Transverse colon (tissue), 4 donors: ENCODE results near the gene SSU72. TPM values are rescaled to one million over a fixed set of nuclear protein-coding genes. Genes with fewer than 3 reads are reported as not detected.
"Not testable (repeated sequence)": the region's sequence is repeated elsewhere in the genome, so short reads cannot be mapped to it uniquely, and the experiment has no call there.

ENCODE experiments used
- DNase-seq: peaks from one replicate; pipeline ENCODE4 v3.0.0-alpha.2; 2019
- H3K27ac ChIP-seq, 4 donors: fragments of 200-600 bp; sonication (generic); 2 replicates each; pipeline ENCODE4 v1.5.1; 2016 to 2018; ENCODE audit warnings: inconsistent platforms in 4 of 4
- H3K27me3 ChIP-seq: fragments of 200-600 bp; sonication (generic); 2 replicates; pipeline ENCODE4 v1.5.1; 2017; ENCODE audit warnings: inconsistent platforms
- H3K36me3 ChIP-seq, 4 donors: fragments of 200-600 bp; sonication (generic); 2 replicates each; pipeline ENCODE4 v1.5.1; 2017 to 2019; ENCODE audit warnings: inconsistent platforms in 4 of 4
- H3K4me1 ChIP-seq, 4 donors: fragments of 200-600 bp; sonication (generic); 2 replicates each; pipeline ENCODE4 v1.5.1; 2017 to 2020; ENCODE audit warnings: inconsistent platforms in 4 of 4
- H3K4me3 ChIP-seq, 4 donors: fragments of 200-600 bp; sonication (generic); 1 replicate in 1 of 4; 2 replicates in 3 of 4; pipeline versions ENCODE4 v1.5.1 to v1.6.1; 2017 to 2019; ENCODE audit warnings: inconsistent platforms in 4 of 4
- H3K9me3 ChIP-seq, 2 donors: fragments of 200-600 bp; sonication (generic); 2 replicates each; pipeline ENCODE4 v1.5.1; 2017 to 2019; ENCODE audit warnings: inconsistent platforms in 2 of 2
- CTCF ChIP-seq, 5 experiments: fragments of 200-600 bp in 3 of 5; fragments of 450-650 bp in 2 of 5; sonication (generic) in 3 of 5; IDR thresholded peaks; 1 replicate in 2 of 5; 2 replicates in 3 of 5; pipeline ENCODE4 v1.5.1; 2016 to 2017; ENCODE audit warnings: antibody characterized with exemption in 5 of 5, inconsistent platforms in 3 of 5, mild to moderate bottlenecking in 2 of 5, moderate library complexity in 1 of 5
- EP300 ChIP-seq: sonication (generic); formaldehyde crosslinking; IDR thresholded peaks from one replicate; pipeline ENCODE4 v1.6.1; 2017; ENCODE audit warnings: antibody characterized with exemption, low read depth
- POLR2A ChIP-seq: fragments of 450-650 bp; IDR thresholded peaks from one replicate; pipeline ENCODE4 v1.6.1; 2016; ENCODE audit warnings: antibody characterized with exemption, mild to moderate bottlenecking, moderate library complexity
- POLR2AphosphoS5 ChIP-seq, 3 donors: sonication (generic); formaldehyde crosslinking; IDR thresholded peaks; one replicate each; pipeline ENCODE4 v1.6.1; 2016; ENCODE audit warnings: antibody characterized with exemption in 3 of 3
- WGBS, 2 donors: methylation state at CpG; one replicate each; pipeline ENCODE4 v1.1.5; 2018; ENCODE audit warnings: low coverage in 1 of 2; 5-methylcytosine and 5-hydroxymethylcytosine counted together
- in situ Hi-C, 4 donors: fragments of 200-750 bp; cut with MboI; loops; one replicate each; pipeline versions ENCODE4 v1.15.0 to v1.15.1; 2017; ENCODE audit warnings: low sequenced_read_pairs in 3 of 4, low pct_ligation_motif_present in 1 of 4, low pct_unique_long_range_greater_than_20kb in 1 of 4
- intact Hi-C: fragments of 100-400 bp; cut with DNase I; formaldehyde crosslinking; loops from one replicate; pipeline ENCODE4 v1.15.1; 2023; ENCODE audit warnings: low total_unique reads
- total RNA-seq, 4 donors: library from RNA; depleted of rRNA; stranded (reverse); fragments of >200 nt; gene quantifications; one replicate each; pipeline ENCODE4 v1.1.0, GENCODE V29; 2016

Gene SSU72
- total RNA-seq, 4 donors from 2014 or later = 95.0 to 162 (median 136) TPM

GRCh38 chr1:1559066-1559465 lies 15.6 kb downstream of the SSU72 start:
- H3K4me1 ChIP-seq = no peaks in the 10 kb centered on the region
- no peaks in the 10 kb centered on the region for H3K9me3 ChIP-seq
- intact Hi-C loops = no loop called here
- no peak for DNase-seq
- H3K27ac ChIP-seq = no peak overlapping the region
- WGBS, 2 donors = 89% methylated on average over 17 of the region's 17 CpGs; no CpG with 5 or more reads in 1 of the 2 donors
- no peaks in the 10 kb centered on the region for H3K27me3 ChIP-seq
- no peak overlapping the region for H3K4me3 ChIP-seq
- TF ChIP-seq POLR2AphosphoS5 (IDR thresholded peaks at IDR 0.05) = no peak
- no peak for TF ChIP-seq EP300
- no peak for TF ChIP-seq CTCF (IDR thresholded peaks at IDR 0.05)
- TF ChIP-seq POLR2A = no peak
- H3K36me3 ChIP-seq = peaks cover 0 to 29% (median 10%) of the 10 kb centered on the region in 4 donors
- in situ Hi-C loops = no loop called here

GRCh38 chr1:1558591-1558990 lies 16.1 kb downstream of the SSU72 start:
- DNase-seq = no peak
- H3K36me3 ChIP-seq = peaks cover 0 to 25% (median 8%) of the 10 kb centered on the region in 4 donors
- no peaks in the 10 kb centered on the region for H3K9me3 ChIP-seq
- WGBS, 2 donors = 63% methylated on average over 4 of the region's 4 CpGs; no CpG with 5 or more reads in 1 of the 2 donors
- H3K27ac ChIP-seq = no peak overlapping the region
- H3K27me3 ChIP-seq = no peaks in the 10 kb centered on the region
- in situ Hi-C loops = no loop called here
- H3K4me3 ChIP-seq = no peak overlapping the region
- intact Hi-C loops = no loop called here
- TF ChIP-seq POLR2AphosphoS5 (IDR thresholded peaks at IDR 0.05) = no peak
- H3K4me1 ChIP-seq = no peaks in the 10 kb centered on the region

- H3K9me3 ChIP-seq, H3K27me3 ChIP-seq, in situ Hi-C loops, intact Hi-C loops, H3K4me1 ChIP-seq, H3K27ac ChIP-seq, H3K4me3 ChIP-seq, DNase-seq: not testable (repeated sequence)
- 85 to 88% methylated on average over 7 of the region's 7 CpGs for WGBS, 2 donors
- H3K36me3 ChIP-seq = peaks cover 0 to 16% (median 5%) of the 10 kb centered on the region in 4 donors
These were observed 17.0 kb downstream of the SSU72 start for GRCh38 chr1:1557688-1558087.

- H3K9me3 ChIP-seq, H3K4me1 ChIP-seq, H3K4me3 ChIP-seq, H3K27me3 ChIP-seq, H3K27ac ChIP-seq, intact Hi-C loops, in situ Hi-C loops, DNase-seq: not testable (repeated sequence)
- WGBS, 2 donors = 91 to 94% methylated on average over 7 to 11 of the region's 11 CpGs
- peaks cover 0 to 11% (median 3%) of the 10 kb centered on the region in 4 donors for H3K36me3 ChIP-seq
These were observed 17.7 kb downstream of the SSU72 start for GRCh38 chr1:1556961-1557360.

- no peaks in the 10 kb centered on the region for H3K4me1 ChIP-seq
- no peak overlapping the region for H3K27ac ChIP-seq
- no peaks in the 10 kb centered on the region for H3K27me3 ChIP-seq
- DNase-seq = no peak
- no peak for TF ChIP-seq POLR2AphosphoS5 (IDR thresholded peaks at IDR 0.05)
- no peak for TF ChIP-seq CTCF (IDR thresholded peaks at IDR 0.05)
- no peak for TF ChIP-seq POLR2A
- TF ChIP-seq EP300 = no peak
- intact Hi-C loops (no loop called here), in situ Hi-C loops (no loop called here)
- peaks cover 0 to 7% (median under 1%) of the 10 kb centered on the region in 4 donors for H3K36me3 ChIP-seq
- no peak overlapping the region for H3K4me3 ChIP-seq
- no peaks in the 10 kb centered on the region for H3K9me3 ChIP-seq
- WGBS, 2 donors = 87 to 100% methylated on average over 4 to 6 of the region's 6 CpGs
These were observed 18.2 kb downstream of the SSU72 start for GRCh38 chr1:1556505-1556904.
